Endothelial cell of umbilical vein (primary cell): ENCODE results near the gene TMEM107. TPM values are rescaled to one million over a fixed set of nuclear protein-coding genes. Genes with fewer than 3 reads are reported as not detected.

Experiments
- BruUV-seq: library from RNA; stranded (reverse); fragments of 400-500 nt; replicated peaks from 2 replicates; lab custom pipeline; 2021; lab: Mats Ljungman, UMichigan
- CTCF ChIA-PET: fragments of 300-600, 350-600 bp; sonication (Branson Sonifier 250); formaldehyde crosslinking; loops from one replicate; lab custom pipeline; 2021; ENCODE audit warnings: antibody characterized with exemption, inconsistent platforms; lab: Charles Lee
- POLR2A ChIA-PET: fragments of 300-600, 350-600 bp; sonication (Branson Sonifier 250); formaldehyde crosslinking; loops from one replicate; lab custom pipeline; 2021; ENCODE audit warnings: antibody characterized with exemption, inconsistent platforms; lab: Charles Lee
- DNase-seq: peaks from one replicate; pipeline ENCODE4 v3.0.0-alpha.2; 2011; ENCODE audit warnings: low read depth, low spot score
- FAIRE-seq: peaks from 2 replicates; lab custom pipeline; 2011; peaks lifted over from hg19 to GRCh38; lab: Jason Lieb, UNC
- H2AFZ ChIP-seq: 2 replicates; pipeline ENCODE4 v1.6.0; 2012; ENCODE audit warnings: low read depth, low read length, control low read depth, inconsistent platforms
- H3K27ac ChIP-seq: 2 replicates; pipeline ENCODE4 v1.5.1; 2011; ENCODE audit warnings: low read depth, mild to moderate bottlenecking, control low read depth, low read length, moderate library complexity; ENCODE audit not compliant: insufficient read depth
- H3K27me3 ChIP-seq, 2 experiments: 2 replicates each; pipeline versions ENCODE4 v1.6.0 to v1.6.1; 2011; ENCODE audit warnings: low read length in 2 of 2, mixed read lengths in 1 of 2; ENCODE audit not compliant: control insufficient read depth in 2 of 2, insufficient read depth in 2 of 2
- H3K36me3 ChIP-seq, 2 experiments: 2 replicates in 1 of 2; 3 replicates in 1 of 2; pipeline ENCODE4 v1.5.1; 2011; ENCODE audit warnings: low read length in 2 of 2, mild to moderate bottlenecking in 1 of 2, moderate library complexity in 1 of 2; ENCODE audit not compliant: control insufficient read depth in 2 of 2, insufficient read depth in 2 of 2; ENCODE audit errors: extremely low read depth in 1 of 2
- H3K4me1 ChIP-seq: 3 replicates; pipeline ENCODE4 v1.5.1; 2011; ENCODE audit warnings: mild to moderate bottlenecking, low read length; ENCODE audit not compliant: control insufficient read depth, insufficient read depth; ENCODE audit errors: extremely low read depth
- H3K4me2 ChIP-seq: 2 replicates; pipeline ENCODE4 v1.6.1; 2011; ENCODE audit warnings: low read length, control low read depth, mixed read lengths; ENCODE audit not compliant: insufficient read depth
- H3K4me3 ChIP-seq, 3 experiments: fragments of 200-600 bp in 1 of 3; sonication (generic), shearing (Covaris generic) in 1 of 3; replicated peaks in 1 of 3; 2 replicates each; pipeline ENCODE4 v1.5.1; 2011 to 2016; ENCODE audit warnings: control low read depth in 3 of 3, low read length in 3 of 3, mild to moderate bottlenecking in 2 of 3, inconsistent platforms in 1 of 3, low read depth in 1 of 3, moderate library complexity in 1 of 3; ENCODE audit not compliant: insufficient read depth in 1 of 3
- H3K79me2 ChIP-seq: 2 replicates; pipeline ENCODE4 v1.6.0; 2012; ENCODE audit warnings: low read length, inconsistent platforms; ENCODE audit not compliant: control insufficient read depth, insufficient read depth
- H3K9ac ChIP-seq: replicated peaks from 2 replicates; pipeline ENCODE3; 2011; ENCODE audit warnings: low read length, control low read depth; ENCODE audit not compliant: insufficient read depth; ENCODE audit errors: extremely low read depth
- H3K9me1 ChIP-seq: replicated peaks from 3 replicates; pipeline ENCODE4 v1.6.0; 2011; ENCODE audit warnings: mild to moderate bottlenecking, low read length; ENCODE audit not compliant: control insufficient read depth, insufficient read depth; ENCODE audit errors: extremely low read depth
- H3K9me3 ChIP-seq: replicated peaks from 2 replicates; pipeline ENCODE4 v1.5.1; 2012; ENCODE audit warnings: low read length, inconsistent platforms; ENCODE audit not compliant: control insufficient read depth, insufficient read depth
- H4K20me1 ChIP-seq: replicated peaks from 2 replicates; pipeline ENCODE3; 2011; ENCODE audit warnings: mild to moderate bottlenecking, low read length; ENCODE audit not compliant: control insufficient read depth, insufficient read depth; ENCODE audit errors: extremely low read depth
- EZH2 ChIP-seq: IDR thresholded peaks from 2 replicates; pipeline ENCODE4 v1.6.1; 2012; ENCODE audit warnings: borderline replicate concordance, low read depth, mild to moderate bottlenecking, moderate library complexity, low read length, inconsistent platforms; ENCODE audit not compliant: severe bottlenecking
- FOS ChIP-seq: IDR thresholded peaks from 2 replicates; pipeline ENCODE4 v1.6.1; 2011; ENCODE audit warnings: mild to moderate bottlenecking, low read length, moderate library complexity, borderline replicate concordance; ENCODE audit not compliant: insufficient read depth
- GATA2 ChIP-seq: IDR thresholded peaks from 2 replicates; pipeline ENCODE4 v1.7.0; 2011; ENCODE audit warnings: low read depth, mild to moderate bottlenecking, moderate library complexity, mixed read lengths, low read length; ENCODE audit not compliant: insufficient read length, insufficient read depth
- JUN ChIP-seq: IDR thresholded peaks from 2 replicates; pipeline ENCODE4 v1.6.1; 2011; ENCODE audit warnings: borderline replicate concordance, low read depth; ENCODE audit not compliant: insufficient read length, insufficient read depth
- MAX ChIP-seq: IDR thresholded peaks from 2 replicates; pipeline ENCODE4 v1.6.1; 2011; ENCODE audit not compliant: insufficient read depth, insufficient read length
- MYC ChIP-seq: IDR thresholded peaks from one replicate; pipeline ENCODE4 v1.6.1; 2011; ENCODE audit warnings: mild to moderate bottlenecking, low read depth, low read length
- POLR2AphosphoS5 ChIP-seq: IDR thresholded peaks from 2 replicates; pipeline ENCODE4 v1.6.1; 2012; ENCODE audit warnings: low read depth, mild to moderate bottlenecking, control low read depth, low read length, moderate library complexity; ENCODE audit not compliant: insufficient read depth
- dilution Hi-C: fragments of 300-500 bp; cut with MboI; formaldehyde crosslinking; loops from one replicate; pipeline ENCODE4 v1.15.0; 2019; ENCODE audit warnings: low sequenced_read_pairs; ENCODE audit not compliant: extremely low pct_ligation_motif_present
- intact Hi-C: fragments of 100-400 bp; cut with micrococcal nuclease; formaldehyde crosslinking; loops from one replicate; pipeline ENCODE4 v1.10.0; 2022
- polyA plus RNA-seq, 4 experiments: library from polyadenylated mRNA; depleted of rRNA in 3 of 4; stranded (reverse) in 3 of 4; unstranded in 1 of 4; fragments of >200 nt; gene quantifications; 2 replicates each; pipeline versions ENCODE4 v1.2.1 to v1.2.3, GENCODE V29; 2011 to 2012; ENCODE audit warnings: missing spikeins in 1 of 4
- total RNA-seq: library from RNA; stranded (reverse); gene quantifications from 2 replicates; pipeline ENCODE4 v1.2.3, GENCODE V29; 2021
- TF ChIP-seq, protein P1 (sequence below), 2 donors: IDR thresholded peaks; 1 replicate in 1 of 2; 2 replicates in 1 of 2; pipeline ENCODE4 v1.5.1; 2011; ENCODE audit warnings: low read length in 2 of 2, mild to moderate bottlenecking in 2 of 2, moderate library complexity in 2 of 2, control low read depth in 1 of 2, inconsistent platforms in 1 of 2, low read depth in 1 of 2; ENCODE audit not compliant: insufficient read depth in 1 of 2; ENCODE audit errors: extremely low read depth in 1 of 2

The TMEM107 gene
- total and polyA plus RNA-seq, 2 donors (not counting 3 experiments of a cell fraction or from before 2014, with no cell fraction given) = 20.4 to 31.6 TPM

GRCh38 chr17:8167526-8167925 is 8.7 kb downstream of the TMEM107 start:
- dilution Hi-C loops (no loop called here), intact Hi-C loops (no loop called here)
- CTCF ChIA-PET = interaction anchor here (0.8 to 1.0 kb wide), 2 partner anchors 12 to 13 kb away, joined by 3 read pairs; no protein-coding TSS in a partner anchor

More at GRCh38 chr17:8167526-8167925, 8.7 kb downstream of the TMEM107 start:
- Histone ChIP-seq H3K9me1 (no peaks in the 10 kb centered on the region), H3K4me2 (no peak overlapping the region), H3K79me2 (peaks cover 2% of the 10 kb centered on the region), H2AFZ (no peak overlapping the region), H3K27ac (no peak overlapping the region), H3K27me3 (no peaks in the 10 kb centered on the region), H3K36me3 (no peaks in the 10 kb centered on the region), H3K4me3 (no peak overlapping the region), H3K9me3 (no peaks in the 10 kb centered on the region), H4K20me1 (no peaks in the 10 kb centered on the region), H3K9ac (no peak overlapping the region), H3K4me1 (peaks cover 11% of the 10 kb centered on the region)
- FAIRE-seq (no peak), DNase-seq (no peak)
- POLR2A ChIA-PET = no interaction called here
- TF ChIP-seq MAX (no peak), EZH2 (no peak), FOS (no peak), GATA2 (no peak), POLR2AphosphoS5 (no peak), JUN (no peak), MYC (no peak)
- TF ChIP-seq, protein P1, sequence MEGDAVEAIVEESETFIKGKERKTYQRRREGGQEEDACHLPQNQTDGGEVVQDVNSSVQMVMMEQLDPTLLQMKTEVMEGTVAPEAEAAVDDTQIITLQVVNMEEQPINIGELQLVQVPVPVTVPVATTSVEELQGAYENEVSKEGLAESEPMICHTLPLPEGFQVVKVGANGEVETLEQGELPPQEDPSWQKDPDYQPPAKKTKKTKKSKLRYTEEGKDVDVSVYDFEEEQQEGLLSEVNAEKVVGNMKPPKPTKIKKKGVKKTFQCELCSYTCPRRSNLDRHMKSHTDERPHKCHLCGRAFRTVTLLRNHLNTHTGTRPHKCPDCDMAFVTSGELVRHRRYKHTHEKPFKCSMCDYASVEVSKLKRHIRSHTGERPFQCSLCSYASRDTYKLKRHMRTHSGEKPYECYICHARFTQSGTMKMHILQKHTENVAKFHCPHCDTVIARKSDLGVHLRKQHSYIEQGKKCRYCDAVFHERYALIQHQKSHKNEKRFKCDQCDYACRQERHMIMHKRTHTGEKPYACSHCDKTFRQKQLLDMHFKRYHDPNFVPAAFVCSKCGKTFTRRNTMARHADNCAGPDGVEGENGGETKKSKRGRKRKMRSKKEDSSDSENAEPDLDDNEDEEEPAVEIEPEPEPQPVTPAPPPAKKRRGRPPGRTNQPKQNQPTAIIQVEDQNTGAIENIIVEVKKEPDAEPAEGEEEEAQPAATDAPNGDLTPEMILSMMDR (IDR thresholded peaks at IDR 0.05; ENCODE audit: extremely low read depth in 1 of 2, insufficient read depth in 1 of 2, low read depth in 1 of 2, low read length in 2 of 2) = no peak
- no TSS peak for BruUV-seq
